ENCODE results near the gene SSBP3. TPM values are rescaled to one million over a fixed set of nuclear protein-coding genes. Genes with fewer than 3 reads are reported as not detected.

Gene SSBP3
- polyA plus RNA-seq, 1 of the 3 experiments (the other 2 are of a cell fraction), result 26.2 TPM

GRCh38 chr1:54191525-54191924, 214.7 kb downstream of the SSBP3 start:
- Histone ChIP-seq H3K4me1 (ENCODE audit: control insufficient read depth in 1 of 2, insufficient read depth in 2 of 2, low read depth in 1 of 2, low read length in 1 of 2) (no peaks in the 10 kb centered on the region), H4K20me1 (ENCODE audit: insufficient read depth) (no peaks in the 10 kb centered on the region), H3K27me3 (ENCODE audit: insufficient read depth) (no peaks in the 10 kb centered on the region), H3F3A (replicated peaks; ENCODE audit: insufficient read depth) (no peaks in the 10 kb centered on the region), H3K9me2 (no peaks in the 10 kb centered on the region), H3K4me2 (no peak overlapping the region), H3K79me2 (ENCODE audit: insufficient read depth) (no peaks in the 10 kb centered on the region), H3K27ac (ENCODE audit: low read depth in 2 of 2, low read length in 1 of 2) (no peak overlapping the region), H3K36me3 (replicated peaks in 1 of 2; ENCODE audit: control insufficient read depth in 1 of 2, insufficient read depth in 2 of 2, low read length in 1 of 2) (no peaks in the 10 kb centered on the region), H3K4me3 (ENCODE audit: low read depth in 2 of 2, low read length in 1 of 2) (no peak overlapping the region), H3K9me3 (no peaks in the 10 kb centered on the region), H2AFZ (ENCODE audit: low read depth) (no peak overlapping the region), H3K9ac (no peak overlapping the region)
- no peak for DNase-seq
- ChIA-PET POLR2A (no interaction called here), CTCF (interaction anchor here (0.5 to 1.5 kb wide), 2 partner anchors 10 to 599 kb away, joined by 3 to 4 read pairs; no protein-coding TSS in a partner anchor)
- WGBS (ENCODE audit: low lambda C conversion rate), result 100% methylated on average over 1 of the region's 1 CpG
- TF ChIP-seq CHD2 (IDR thresholded peaks at IDR 0.05; ENCODE audit: low read length, partially characterized antibody), result no peak

GRCh38 chr1:54190526-54190925, 215.7 kb downstream of the SSBP3 start:
- no peaks in the 10 kb centered on the region for H3K79me2 ChIP-seq (ENCODE audit: insufficient read depth)
- 88% methylated on average over 9 of the region's 9 CpGs for whole genome bisulfite sequencing (ENCODE audit: low lambda C conversion rate)
- POLR2A ChIA-PET, result no interaction called here

GRCh38 chr1:54188291-54188690, 217.9 kb downstream of the SSBP3 start:
- Histone ChIP-seq H3K4me2 (no peak overlapping the region), H3K9me3 (no peaks in the 10 kb centered on the region), H3K27ac (ENCODE audit: low read depth in 2 of 2, low read length in 1 of 2) (no peak overlapping the region), H3K4me1 (ENCODE audit: control insufficient read depth in 1 of 2, insufficient read depth in 2 of 2, low read depth in 1 of 2, low read length in 1 of 2) (no peaks in the 10 kb centered on the region), H3F3A (replicated peaks; ENCODE audit: insufficient read depth) (no peaks in the 10 kb centered on the region), H4K20me1 (ENCODE audit: insufficient read depth) (no peaks in the 10 kb centered on the region), H2AFZ (ENCODE audit: low read depth) (no peak overlapping the region), H3K9ac (no peak overlapping the region), H3K9me2 (no peaks in the 10 kb centered on the region), H3K4me3 (ENCODE audit: low read depth in 2 of 2, low read length in 1 of 2) (no peak overlapping the region), H3K27me3 (ENCODE audit: insufficient read depth) (no peaks in the 10 kb centered on the region), H3K79me2 (ENCODE audit: insufficient read depth) (no peaks in the 10 kb centered on the region), H3K36me3 (replicated peaks in 1 of 2; ENCODE audit: control insufficient read depth in 1 of 2, insufficient read depth in 2 of 2, low read length in 1 of 2) (no peaks in the 10 kb centered on the region)
- ChIA-PET CTCF (no interaction called here), POLR2A (no interaction called here)
- DNase-seq, result no peak
- WGBS (ENCODE audit: low lambda C conversion rate), result 94% methylated on average over 1 of the region's 1 CpG
- TF ChIP-seq USF2 (IDR thresholded peaks at IDR 0.05; ENCODE audit: borderline replicate concordance, low read depth, low read length) (no peak), MAX (IDR thresholded peaks at IDR 0.05; ENCODE audit: low read depth) (no peak), FOSL2 (IDR thresholded peaks at IDR 0.05; ENCODE audit: borderline replicate concordance, low read depth) (no peak), TCF12 (IDR thresholded peaks at IDR 0.05) (no peak), IRF3 (IDR thresholded peaks at IDR 0.05; ENCODE audit: low read depth, low read length) (no peak), TAF1 (IDR thresholded peaks at IDR 0.05; ENCODE audit: borderline replicate concordance, low read depth, low read length) (no peak), PBX3 (IDR thresholded peaks at IDR 0.05) (no peak), EP300 (IDR thresholded peaks at IDR 0.05; ENCODE audit: borderline replicate concordance in 1 of 2, low read depth in 1 of 2, low read length in 1 of 2) (no peak), CHD2 (IDR thresholded peaks at IDR 0.05; ENCODE audit: low read length, partially characterized antibody) (no peak), RCOR1 (IDR thresholded peaks at IDR 0.05; ENCODE audit: low read length) (no peak)

More at GRCh38 chr1:54190526-54190925, 215.7 kb downstream of the SSBP3 start:
- no peaks in the 10 kb centered on the region for H3F3A ChIP-seq (replicated peaks; ENCODE audit: insufficient read depth)
- H3K4me2 ChIP-seq, result no peak overlapping the region
- no peaks in the 10 kb centered on the region for H3K36me3 ChIP-seq (replicated peaks in 1 of 2; ENCODE audit: control insufficient read depth in 1 of 2, insufficient read depth in 2 of 2, low read length in 1 of 2)
- no peak overlapping the region for H2AFZ ChIP-seq (ENCODE audit: low read depth)
- TF ChIP-seq TCF12 (IDR thresholded peaks at IDR 0.05), result no peak
- TF ChIP-seq EZH2phosphoT487 (IDR thresholded peaks at IDR 0.05; ENCODE audit: borderline replicate concordance, low read depth), result no peak
- no peak for TF ChIP-seq GABPA (IDR thresholded peaks at IDR 0.05; ENCODE audit: low read depth)
- no peak for TF ChIP-seq JUND (IDR thresholded peaks at IDR 0.05)
- TF ChIP-seq IRF3 (IDR thresholded peaks at IDR 0.05; ENCODE audit: low read depth, low read length), result no peak
- no peak for TF ChIP-seq SMC3 (IDR thresholded peaks at IDR 0.05; ENCODE audit: low read depth, low read length)
- TF ChIP-seq MAX (IDR thresholded peaks at IDR 0.05; ENCODE audit: low read depth), result no peak
- no peak for TF ChIP-seq NRF1 (IDR thresholded peaks at IDR 0.05; ENCODE audit: low read depth, low read length)
- no peak for TF ChIP-seq MEF2A (IDR thresholded peaks at IDR 0.05; ENCODE audit: borderline replicate concordance, low read depth)
- no peak for TF ChIP-seq CHD2 (IDR thresholded peaks at IDR 0.05; ENCODE audit: low read length, partially characterized antibody)
- no peak for TF ChIP-seq YY1 (IDR thresholded peaks at IDR 0.05; ENCODE audit: low read depth)
- no peak for TF ChIP-seq FOSL2 (IDR thresholded peaks at IDR 0.05; ENCODE audit: borderline replicate concordance, low read depth)
- CTCF ChIA-PET, result interaction anchor here (1.2 to 1.5 kb wide), 2 partner anchors 9 to 71 kb away, joined by 3 to 4 read pairs; no protein-coding TSS in a partner anchor
- no peak for DNase-seq
- no peak overlapping the region for H3K4me3 ChIP-seq (ENCODE audit: low read depth in 2 of 2, low read length in 1 of 2)
- no peak overlapping the region for H3K9ac ChIP-seq
- no peak overlapping the region for H3K27ac ChIP-seq (ENCODE audit: low read depth in 2 of 2, low read length in 1 of 2)
- H3K27me3 ChIP-seq (ENCODE audit: insufficient read depth), result no peaks in the 10 kb centered on the region
- no peaks in the 10 kb centered on the region for H3K9me2 ChIP-seq
- no peaks in the 10 kb centered on the region for H3K4me1 ChIP-seq (ENCODE audit: control insufficient read depth in 1 of 2, insufficient read depth in 2 of 2, low read depth in 1 of 2, low read length in 1 of 2)
- H4K20me1 ChIP-seq (ENCODE audit: insufficient read depth), result no peaks in the 10 kb centered on the region
- H3K9me3 ChIP-seq, result no peaks in the 10 kb centered on the region
